ENCODE results near the gene PLCXD1. TPM values are rescaled to one million over a fixed set of nuclear protein-coding genes. Genes with fewer than 3 reads are reported as not detected.
A peak's percentile ranks its signal among the peaks of the same experiment; 100 is the strongest.

Gene PLCXD1
- total and polyA plus RNA-seq, 9 of the 15 experiments (the other 6 are each of a cell fraction or from before 2014, with no cell fraction given): 6.0 to 60.2 (median 39.5) TPM

- peak; percentile 50 for TF ChIP-seq FOSL1 (tag; conservative IDR thresholded peaks at IDR 0.05)
- no peak for TF ChIP-seq XRCC4 (IDR thresholded peaks at IDR 0.05; ENCODE audit: extremely low read depth, insufficient read depth, insufficient read length)
- no peak for TF ChIP-seq NFIX (CRISPR knock-in tag; IDR thresholded peaks at IDR 0.05; ENCODE audit: low read depth)
- no peak for TF ChIP-seq PTTG1 (tag; IDR thresholded peaks at IDR 0.05; ENCODE audit: low read depth)
- peak; percentile 18; the same call in 1 of the 2 replicates for TF ChIP-seq CXXC5 (CRISPR knock-in tag; IDR thresholded peaks at IDR 0.05)
- TF ChIP-seq HNRNPUL1 (IDR thresholded peaks at IDR 0.05; ENCODE audit: low read length): no peak
- TF ChIP-seq HSF4 (CRISPR knock-in tag; IDR thresholded peaks at IDR 0.05; ENCODE audit: borderline replicate concordance): no peak
- TF ChIP-seq FOXM1 (IDR thresholded peaks at IDR 0.05; ENCODE audit: low read depth): no peak
- TF ChIP-seq FOXM1 (CRISPR knock-in tag; IDR thresholded peaks at IDR 0.05; ENCODE audit: low read depth): no peak
- no peak for TF ChIP-seq KLF1 (tag; IDR thresholded peaks at IDR 0.05)
- TF ChIP-seq DPF2 (IDR thresholded peaks at IDR 0.05): no peak
- peak; percentile 89 for TF ChIP-seq MEIS2 (IDR thresholded peaks at IDR 0.05; ENCODE audit: partially characterized antibody)
- 0 out of 2 replicates have a peak, but pooled peaks have one; percentile 34 for TF ChIP-seq HDAC2 (IDR thresholded peaks at IDR 0.05)
- peak; percentile 25; the same call in 1 of the 2 replicates for TF ChIP-seq NFE2 (IDR thresholded peaks at IDR 0.05; ENCODE audit: low read depth)
- no peak for TF ChIP-seq XRCC3 (IDR thresholded peaks at IDR 0.05)
- TF ChIP-seq SMARCE1 (IDR thresholded peaks at IDR 0.05): 0 out of 2 replicates have a peak, but pooled peaks have one; percentile 29
- peak; percentile 45; the same call in 1 of the 2 replicates for TF ChIP-seq ATF3 (IDR thresholded peaks at IDR 0.05)
- TF ChIP-seq ATF3 (CRISPR knock-in tag; conservative IDR thresholded peaks at IDR 0.05): no peak
- TF ChIP-seq MTF1 (CRISPR knock-in tag; IDR thresholded peaks at IDR 0.05; ENCODE audit: borderline replicate concordance): no peak
- TF ChIP-seq PKNOX1 (IDR thresholded peaks at IDR 0.05): peak; percentile 79
- no peak for TF ChIP-seq RAD21 (CRISPR knock-in tag; conservative IDR thresholded peaks at IDR 0.05 in 1 of 2, IDR thresholded peaks at IDR 0.05 in 1 of 2)
- TF ChIP-seq DDX20 (tag; IDR thresholded peaks at IDR 0.05; ENCODE audit: low read depth): no peak
- TF ChIP-seq PHB2 (IDR thresholded peaks at IDR 0.05; ENCODE audit: low read depth): no peak
- no peak for TF ChIP-seq RNF2 (IDR thresholded peaks at IDR 0.05)
- no peak for TF ChIP-seq THRB (CRISPR knock-in tag; conservative IDR thresholded peaks at IDR 0.05)
- peak; percentile 8; the same call in 1 of the 2 replicates for TF ChIP-seq CREM (IDR thresholded peaks at IDR 0.05; ENCODE audit: low read depth)
- no peak for TF ChIP-seq LARP7 (IDR thresholded peaks at IDR 0.05)
- peak; percentile 16; the same call in 1 of the 2 replicates for TF ChIP-seq SMAD4 (CRISPR knock-in tag; conservative IDR thresholded peaks at IDR 0.05)
- TF ChIP-seq ZNF75A (CRISPR knock-in tag; IDR thresholded peaks at IDR 0.05): no peak
- TF ChIP-seq C11orf30 (IDR thresholded peaks at IDR 0.05; ENCODE audit: low read depth): no peak
These were observed 19.8 kb upstream of the PLCXD1 start (continued) for GRCh38 chrX:261167-261918.
